ENCODE data around the gene FAM200B.
A peak's percentile ranks its signal among the peaks of the same experiment; 100 is the strongest.

Gene FAM200B

DNA sequence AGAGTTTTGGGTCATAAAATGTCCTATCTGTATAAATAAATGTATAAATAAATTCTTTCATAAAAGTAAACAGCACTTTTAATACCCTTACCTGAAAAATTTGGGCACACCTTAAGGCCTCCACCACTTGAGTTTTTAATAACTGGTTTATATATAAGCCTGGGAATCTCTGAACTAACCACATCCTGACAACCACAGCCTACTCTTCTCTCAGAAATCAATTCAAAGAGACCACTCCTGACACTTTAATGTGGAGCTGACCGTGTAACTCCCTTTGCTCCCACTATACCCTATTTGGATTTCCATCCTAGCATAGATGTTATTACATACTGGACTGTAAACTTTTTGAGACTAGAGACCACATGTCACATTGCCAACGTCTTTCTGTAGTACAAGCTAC is 30.0 kb upstream of the FAM200B start:
- TF ChIP-seq, protein P1, sequence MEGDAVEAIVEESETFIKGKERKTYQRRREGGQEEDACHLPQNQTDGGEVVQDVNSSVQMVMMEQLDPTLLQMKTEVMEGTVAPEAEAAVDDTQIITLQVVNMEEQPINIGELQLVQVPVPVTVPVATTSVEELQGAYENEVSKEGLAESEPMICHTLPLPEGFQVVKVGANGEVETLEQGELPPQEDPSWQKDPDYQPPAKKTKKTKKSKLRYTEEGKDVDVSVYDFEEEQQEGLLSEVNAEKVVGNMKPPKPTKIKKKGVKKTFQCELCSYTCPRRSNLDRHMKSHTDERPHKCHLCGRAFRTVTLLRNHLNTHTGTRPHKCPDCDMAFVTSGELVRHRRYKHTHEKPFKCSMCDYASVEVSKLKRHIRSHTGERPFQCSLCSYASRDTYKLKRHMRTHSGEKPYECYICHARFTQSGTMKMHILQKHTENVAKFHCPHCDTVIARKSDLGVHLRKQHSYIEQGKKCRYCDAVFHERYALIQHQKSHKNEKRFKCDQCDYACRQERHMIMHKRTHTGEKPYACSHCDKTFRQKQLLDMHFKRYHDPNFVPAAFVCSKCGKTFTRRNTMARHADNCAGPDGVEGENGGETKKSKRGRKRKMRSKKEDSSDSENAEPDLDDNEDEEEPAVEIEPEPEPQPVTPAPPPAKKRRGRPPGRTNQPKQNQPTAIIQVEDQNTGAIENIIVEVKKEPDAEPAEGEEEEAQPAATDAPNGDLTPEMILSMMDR (IDR thresholded peaks at IDR 0.05; ENCODE audit: low read depth, low read length): no peak
- Histone ChIP-seq H3K9me3 (no peaks in the 10 kb centered on the region), H3K36me3 (no peaks in the 10 kb centered on the region), H3K27me3 (no peaks in the 10 kb centered on the region), H3K4me3 (ENCODE audit: low read depth, low read length) (no peak overlapping the region), H3K4me1 (peaks cover 8% of the 10 kb centered on the region)
- no peak for DNase-seq

DNA sequence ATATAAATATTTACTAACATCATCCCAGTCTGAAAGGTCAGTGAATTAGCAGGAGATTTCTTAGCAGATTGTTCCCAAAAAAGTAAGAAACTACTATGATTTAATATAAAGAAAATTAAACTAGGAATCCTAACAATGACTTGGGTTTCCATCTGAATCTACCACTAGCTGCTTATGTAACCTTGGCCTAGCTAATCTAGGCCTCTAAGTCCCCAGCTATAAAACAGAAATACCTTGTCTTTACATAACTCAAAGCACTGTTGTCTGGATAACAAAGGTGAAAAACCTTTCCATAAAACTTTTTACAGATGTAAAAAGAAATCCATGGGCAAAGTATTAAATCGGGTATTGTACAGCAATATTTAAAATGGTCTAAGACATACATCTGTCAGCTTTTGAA is 29.4 kb upstream of the FAM200B start:
- H3K9me3 ChIP-seq: no peaks in the 10 kb centered on the region
- no peak for DNase-seq
- TF ChIP-seq, protein P1 (IDR thresholded peaks at IDR 0.05; ENCODE audit: low read depth, low read length): no peak
- no peaks in the 10 kb centered on the region for H3K36me3 ChIP-seq
- H3K4me1 ChIP-seq: peaks cover 8% of the 10 kb centered on the region
- H3K4me3 ChIP-seq (ENCODE audit: low read depth, low read length): no peak overlapping the region; the same call in 1 of the 2 replicates
- H3K27me3 ChIP-seq: no peaks in the 10 kb centered on the region

DNA sequence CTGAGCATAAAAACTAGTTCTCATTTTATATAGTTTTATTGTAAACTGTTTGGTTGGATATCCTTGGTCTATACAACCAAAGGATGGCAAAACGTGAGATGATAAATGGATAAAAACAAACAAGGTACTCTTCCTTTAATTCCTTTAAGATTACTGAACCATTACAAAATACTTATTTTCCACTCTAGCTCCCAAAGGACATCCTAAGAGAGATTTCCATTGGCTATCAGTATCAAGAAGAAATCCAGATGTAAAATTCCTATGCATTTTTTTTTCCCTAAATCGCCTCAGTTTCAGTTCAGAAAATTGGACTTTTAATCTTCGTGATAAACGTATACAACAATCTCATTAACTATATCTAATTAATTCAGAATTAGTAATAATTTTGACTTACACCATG is 28.8 kb upstream of the FAM200B start:
- no peaks in the 10 kb centered on the region for H3K27me3 ChIP-seq
- TF ChIP-seq, protein P1 (IDR thresholded peaks at IDR 0.05; ENCODE audit: low read depth, low read length): no peak
- no peaks in the 10 kb centered on the region for H3K9me3 ChIP-seq
- peaks cover 8% of the 10 kb centered on the region for H3K4me1 ChIP-seq
- H3K36me3 ChIP-seq: no peaks in the 10 kb centered on the region
- peak overlapping the region; percentile 88 for H3K4me3 ChIP-seq (ENCODE audit: low read depth, low read length)
- DNase-seq: no peak

DNA sequence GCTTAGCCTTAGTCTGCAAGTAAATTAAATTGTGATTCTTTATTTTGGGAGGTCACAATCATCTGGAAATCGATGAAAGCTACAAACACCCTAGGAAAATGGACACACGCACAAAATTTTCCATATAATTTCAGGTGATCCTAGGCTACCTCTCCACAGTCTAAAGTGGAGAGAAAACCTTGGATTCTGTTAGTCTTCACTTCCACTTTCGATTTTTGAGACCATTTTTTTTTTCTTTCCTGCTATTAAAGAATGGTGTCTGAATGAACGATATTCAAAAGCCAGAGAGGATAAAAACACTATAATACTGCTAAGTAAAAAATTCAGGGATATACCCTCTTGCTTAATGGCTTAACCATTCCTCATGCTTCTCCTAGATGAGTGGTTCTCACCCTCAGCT is 28.2 kb upstream of the FAM200B start:
- Histone ChIP-seq H3K27me3 (no peaks in the 10 kb centered on the region), H3K36me3 (no peaks in the 10 kb centered on the region), H3K9me3 (no peaks in the 10 kb centered on the region), H3K4me1 (peaks cover 8% of the 10 kb centered on the region), H3K4me3 (ENCODE audit: low read depth, low read length) (peak overlapping the region; percentile 88)
- DNase-seq: no peak
- TF ChIP-seq, protein P1 (IDR thresholded peaks at IDR 0.05; ENCODE audit: low read depth, low read length): no peak

DNA sequence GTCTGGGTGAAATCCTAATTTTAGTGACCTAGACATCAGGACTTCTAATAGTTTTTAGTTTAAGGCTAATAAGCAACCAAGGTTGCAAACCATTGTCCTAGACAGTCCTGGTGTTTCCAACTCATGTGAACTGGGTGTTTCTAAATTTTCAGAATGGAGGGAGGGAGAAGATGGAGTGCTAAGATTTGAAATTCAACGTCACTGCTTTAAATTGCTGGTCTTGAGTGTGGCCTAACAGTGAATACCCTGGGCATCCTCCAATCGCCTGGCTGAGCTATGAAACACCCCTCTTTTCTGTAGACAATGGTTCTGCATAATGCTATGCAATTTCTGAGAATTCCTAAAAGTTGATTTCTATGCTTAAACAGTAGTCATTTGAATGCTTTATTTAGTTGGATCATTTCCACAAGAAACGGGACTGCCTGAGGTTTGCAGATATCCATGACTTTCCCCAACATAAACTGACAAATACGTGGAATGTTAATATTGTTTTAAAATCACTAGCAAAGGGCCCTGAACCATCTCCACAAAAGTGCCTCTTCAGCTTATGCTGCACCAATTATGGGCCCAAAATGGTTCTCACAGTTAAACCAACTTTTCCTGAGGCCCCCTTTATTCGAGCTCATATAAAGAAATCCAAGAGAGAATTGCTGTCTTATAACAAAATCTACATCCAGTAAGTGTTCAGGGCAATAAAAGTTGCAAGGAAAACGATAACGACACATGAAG is 27.6 kb upstream of the FAM200B start:
- peak; percentile 32 for DNase-seq
- H3K9me3 ChIP-seq: no peaks in the 10 kb centered on the region
- H3K4me3 ChIP-seq (ENCODE audit: low read depth, low read length): peak overlapping the region; percentile 88
- H3K36me3 ChIP-seq: no peaks in the 10 kb centered on the region
- TF ChIP-seq, protein P1 (IDR thresholded peaks at IDR 0.05; ENCODE audit: low read depth, low read length): no peak
- H3K4me1 ChIP-seq: peaks cover 8% of the 10 kb centered on the region
- no peaks in the 10 kb centered on the region for H3K27me3 ChIP-seq

DNA sequence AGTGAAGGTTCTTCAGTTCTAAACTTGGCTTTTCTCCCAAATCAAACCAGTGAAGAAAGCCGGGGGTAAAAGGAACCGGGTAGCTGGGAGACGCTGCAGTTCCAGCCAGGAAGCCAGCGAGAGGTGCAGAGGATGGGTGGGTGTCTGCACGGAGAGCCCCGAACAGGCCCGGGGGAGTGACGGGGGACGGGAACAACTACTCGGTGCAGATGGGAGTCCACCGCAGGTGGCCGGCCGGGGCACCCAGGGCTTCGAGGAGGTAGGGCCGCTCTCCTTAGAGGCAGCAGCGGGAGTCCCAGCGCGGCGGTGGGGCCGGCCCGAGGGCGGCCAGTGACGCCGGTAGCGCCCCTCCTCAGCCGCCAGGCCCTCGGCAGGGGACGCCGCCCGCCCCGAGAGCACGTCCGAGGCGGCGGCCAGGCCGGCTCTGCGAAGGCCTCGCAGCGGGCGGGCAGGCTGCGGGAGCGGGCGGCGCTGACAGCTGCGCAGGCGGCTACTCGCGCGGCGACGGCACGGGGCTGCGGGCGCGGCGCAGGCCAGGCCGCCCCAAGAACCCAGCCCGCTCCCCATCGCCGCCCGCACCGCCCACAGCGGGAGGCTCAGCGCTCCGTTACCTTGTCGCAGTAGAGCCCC is 26.9 kb upstream of the FAM200B start:
- TF ChIP-seq, protein P1 (IDR thresholded peaks at IDR 0.05; ENCODE audit: low read depth, low read length): no peak
- Histone ChIP-seq H3K36me3 (no peaks in the 10 kb centered on the region), H3K4me1 (peaks cover 8% of the 10 kb centered on the region), H3K4me3 (ENCODE audit: low read depth, low read length) (peak overlapping the region; percentile 88), H3K27me3 (no peaks in the 10 kb centered on the region), H3K9me3 (no peaks in the 10 kb centered on the region)
- peak; percentile 50 for DNase-seq

Data from BE2C (cell line).